PC-3 (cell line): ENCODE measurements around the gene AGPAT3. TPM values are rescaled to one million over a fixed set of nuclear protein-coding genes. Genes with fewer than 3 reads are reported as not detected.

Experiments used
- ATAC-seq: fragments of 200-7000 bp; cut with Tn5 transposase; 2 replicates; pipeline ENCODE4 v1.9.1; 2020; ENCODE audit warnings: mild to moderate bottlenecking, moderate library complexity
- BruUV-seq: library from RNA; stranded (reverse); fragments of 400-500 nt; replicated peaks from 2 replicates; lab custom pipeline; 2021; lab: Mats Ljungman, UMichigan
- CTCF ChIA-PET: fragments of 300-600 bp; sonication (Branson Sonifier 250); formaldehyde crosslinking; loops from one replicate; lab custom pipeline; 2022; ENCODE audit warnings: antibody characterized with exemption; lab: Charles Lee
- POLR2A ChIA-PET: fragments of 300-600 bp; sonication (Branson Sonifier 250); formaldehyde crosslinking; loops from one replicate; lab custom pipeline; 2022; ENCODE audit warnings: antibody characterized with exemption; ENCODE audit not compliant: unreplicated experiment; lab: Charles Lee
- DNase-seq: peaks from one replicate; pipeline ENCODE4 v3.0.0-alpha.2; 2015
- H2AFZ ChIP-seq: fragments of 300-600 bp; sonication (generic); 2 replicates; pipeline ENCODE4 v1.6.0; 2016; ENCODE audit warnings: antibody characterized with exemption, low read length
- H3F3A ChIP-seq: fragments of 300-600 bp; sonication (generic); one replicate; pipeline ENCODE4 v1.6.0; 2017; ENCODE audit warnings: antibody characterized with exemption, low read length, control low read depth, mild to moderate bottlenecking; ENCODE audit not compliant: unreplicated experiment
- H3K27ac ChIP-seq: fragments of 300-600 bp; sonication (generic); 2 replicates; pipeline ENCODE4 v1.5.1; 2016; ENCODE audit warnings: mild to moderate bottlenecking, low read length
- H3K27me3 ChIP-seq: fragments of 300-600 bp; sonication (generic); 2 replicates; pipeline ENCODE4 v1.6.1; 2016; ENCODE audit warnings: low read length, mixed read lengths
- H3K36me3 ChIP-seq: fragments of 300-600 bp; sonication (generic); 2 replicates; pipeline ENCODE4 v1.6.1; 2016; ENCODE audit warnings: low read depth, mixed run types, low read length, mixed read lengths
- H3K4me1 ChIP-seq: fragments of 300-600 bp; sonication (generic); 2 replicates; pipeline ENCODE4 v1.5.1; 2016; ENCODE audit warnings: low read length; ENCODE audit not compliant: insufficient read depth
- H3K4me2 ChIP-seq: fragments of 300-600 bp; sonication (generic); 2 replicates; pipeline ENCODE4 v1.6.0; 2016; ENCODE audit warnings: low read length
- H3K4me3 ChIP-seq: fragments of 300-600 bp; sonication (generic); 2 replicates; pipeline ENCODE4 v1.5.1; 2016; ENCODE audit warnings: mild to moderate bottlenecking, low read length, mixed read lengths
- H3K79me2 ChIP-seq: fragments of 300-600 bp; sonication (generic); 2 replicates; pipeline ENCODE4 v1.6.1; 2017; ENCODE audit warnings: low read length, mixed read lengths
- H3K9ac ChIP-seq: fragments of 300-600 bp; sonication (generic); 2 replicates; pipeline ENCODE4 v1.6.0; 2016; ENCODE audit warnings: mild to moderate bottlenecking, low read length
- H3K9me2 ChIP-seq: fragments of 300-600 bp; sonication (generic); replicated peaks from 2 replicates; pipeline ENCODE4 v1.6.1; 2016; ENCODE audit warnings: mixed run types, low read length, mixed read lengths
- H3K9me3 ChIP-seq: fragments of 300-600 bp; sonication (generic); 2 replicates; pipeline ENCODE4 v1.6.1; 2016; ENCODE audit warnings: low read length, mixed read lengths
- H4K20me1 ChIP-seq: fragments of 300-600 bp; sonication (generic); 2 replicates; pipeline ENCODE4 v1.6.1; 2016; ENCODE audit warnings: low read length, mixed read lengths
- EZH2 ChIP-seq: fragments of 300-600 bp; sonication (generic); IDR thresholded peaks from one replicate; pipeline ENCODE4 v1.6.1; 2017; ENCODE audit warnings: antibody characterized with exemption, mild to moderate bottlenecking, low read length; ENCODE audit not compliant: unreplicated experiment
- EZH2phosphoT487 ChIP-seq: fragments of 300-600 bp; sonication (generic); IDR thresholded peaks from 2 replicates; pipeline ENCODE4 v1.6.1; 2018; ENCODE audit warnings: mild to moderate bottlenecking, antibody characterized with exemption, low read length, borderline replicate concordance
- intact Hi-C: fragments of 100-400 bp; cut with micrococcal nuclease; formaldehyde crosslinking; loops from 2 replicates; pipeline ENCODE4 v1.9.0; 2023
- total RNA-seq: library from RNA; depleted of rRNA; stranded (reverse); fragments of >200 nt; gene quantifications from 2 replicates; pipeline ENCODE4 v1.2.3, GENCODE V29; 2014
- TF ChIP-seq, protein P1 (sequence below): fragments of 300-600 bp; sonication (generic); conservative IDR thresholded peaks from 2 replicates; pipeline ENCODE4 v1.5.1; 2017; ENCODE audit warnings: antibody characterized with exemption, low read depth, mild to moderate bottlenecking, low read length

The AGPAT3 gene
- total RNA-seq, 1 experiment from 2014 or later: 76.1 TPM

DNA sequence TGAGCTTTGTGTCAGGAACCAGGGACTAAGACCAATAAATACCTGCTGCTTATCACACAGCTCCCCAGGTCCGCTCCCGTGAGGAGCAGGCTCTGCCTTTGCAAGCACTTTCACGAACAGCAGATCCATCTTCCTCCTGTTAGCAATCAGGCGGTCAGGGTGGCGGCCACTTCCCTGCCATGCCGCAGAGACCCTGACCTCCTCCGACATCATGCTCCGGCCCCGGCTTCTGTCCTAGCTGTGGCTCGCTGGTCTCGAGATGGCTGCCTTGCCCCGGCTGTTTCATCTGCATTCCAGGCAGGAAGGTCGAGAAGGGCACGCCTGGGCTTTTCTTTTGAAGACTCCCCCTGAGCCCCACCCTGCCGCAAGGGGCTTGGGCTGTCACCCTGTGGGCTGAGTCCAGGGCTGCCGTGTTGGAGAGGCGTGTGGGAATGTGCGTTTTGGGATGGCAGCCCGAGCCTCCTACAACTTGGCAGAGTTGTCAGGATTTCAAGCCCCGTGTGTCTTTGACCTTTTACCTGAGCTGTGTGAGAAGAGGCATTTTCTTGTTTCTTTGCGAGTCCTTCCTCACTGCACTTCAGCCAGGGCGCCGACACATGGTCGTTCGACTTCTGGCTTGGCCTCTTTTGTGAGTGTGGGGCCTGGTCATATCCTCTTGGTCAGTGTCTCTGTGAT, 59.5 kb downstream of the AGPAT3 start:
- H3K4me2 ChIP-seq: no peak overlapping the region
- no peak overlapping the region for H2AFZ ChIP-seq
- CTCF ChIA-PET: interaction anchor here (0.6 kb wide), 1 partner anchor 1495 kb away, joined by 3 read pairs; no protein-coding TSS in a partner anchor
- no peaks in the 10 kb centered on the region for H3K36me3 ChIP-seq
- intact Hi-C loops: no loop called here
- DNase-seq: no peak
- H3K9me3 ChIP-seq: no peaks in the 10 kb centered on the region
- no peak for TF ChIP-seq EZH2phosphoT487
- TF ChIP-seq, protein P1, sequence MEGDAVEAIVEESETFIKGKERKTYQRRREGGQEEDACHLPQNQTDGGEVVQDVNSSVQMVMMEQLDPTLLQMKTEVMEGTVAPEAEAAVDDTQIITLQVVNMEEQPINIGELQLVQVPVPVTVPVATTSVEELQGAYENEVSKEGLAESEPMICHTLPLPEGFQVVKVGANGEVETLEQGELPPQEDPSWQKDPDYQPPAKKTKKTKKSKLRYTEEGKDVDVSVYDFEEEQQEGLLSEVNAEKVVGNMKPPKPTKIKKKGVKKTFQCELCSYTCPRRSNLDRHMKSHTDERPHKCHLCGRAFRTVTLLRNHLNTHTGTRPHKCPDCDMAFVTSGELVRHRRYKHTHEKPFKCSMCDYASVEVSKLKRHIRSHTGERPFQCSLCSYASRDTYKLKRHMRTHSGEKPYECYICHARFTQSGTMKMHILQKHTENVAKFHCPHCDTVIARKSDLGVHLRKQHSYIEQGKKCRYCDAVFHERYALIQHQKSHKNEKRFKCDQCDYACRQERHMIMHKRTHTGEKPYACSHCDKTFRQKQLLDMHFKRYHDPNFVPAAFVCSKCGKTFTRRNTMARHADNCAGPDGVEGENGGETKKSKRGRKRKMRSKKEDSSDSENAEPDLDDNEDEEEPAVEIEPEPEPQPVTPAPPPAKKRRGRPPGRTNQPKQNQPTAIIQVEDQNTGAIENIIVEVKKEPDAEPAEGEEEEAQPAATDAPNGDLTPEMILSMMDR: no peak
- TF ChIP-seq EZH2: no peak
- POLR2A ChIA-PET: no interaction called here
- no peaks in the 10 kb centered on the region for H3K27me3 ChIP-seq
- H3K4me1 ChIP-seq: no peaks in the 10 kb centered on the region
- peaks cover 22% of the 10 kb centered on the region for H3K79me2 ChIP-seq
- no peak overlapping the region for H3K27ac ChIP-seq
- ATAC-seq: no peak; the same call in 1 of the 2 replicates
- no peaks in the 10 kb centered on the region for H3K9me2 ChIP-seq
- BruUV-seq: no TSS peak
- H4K20me1 ChIP-seq: no peaks in the 10 kb centered on the region
- no peaks in the 10 kb centered on the region for H3F3A ChIP-seq
- H3K4me3 ChIP-seq: no peak overlapping the region
- no peak overlapping the region for H3K9ac ChIP-seq

DNA sequence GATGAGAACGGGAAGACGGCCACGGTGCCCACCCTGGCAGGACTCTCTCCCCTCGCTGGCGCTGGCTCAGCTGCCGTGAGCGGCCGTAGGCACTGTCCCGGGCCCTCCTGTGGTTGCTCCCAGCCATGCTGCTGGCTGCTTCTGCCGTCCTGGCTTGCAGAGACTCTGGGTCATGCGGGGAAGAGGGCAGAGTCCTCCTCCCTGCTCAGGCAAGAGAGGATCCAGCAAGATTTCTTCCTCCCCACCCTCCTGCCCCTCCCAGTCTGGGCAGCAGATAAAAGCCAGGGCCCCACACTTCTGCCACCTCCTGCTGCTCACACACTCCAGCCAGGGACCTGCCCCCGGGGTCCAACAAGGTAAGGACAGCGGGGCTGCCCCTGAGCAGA, 60.1 kb downstream of the AGPAT3 start:
- H3K27me3 ChIP-seq: no peaks in the 10 kb centered on the region
- no peak overlapping the region for H3K4me2 ChIP-seq
- CTCF ChIA-PET: no interaction called here
- no peak for ATAC-seq
- TF ChIP-seq, protein P1: no peak
- TF ChIP-seq EZH2phosphoT487: no peak
- TF ChIP-seq EZH2: no peak
- no TSS peak for BruUV-seq
- H3K9me2 ChIP-seq: no peaks in the 10 kb centered on the region
- no peaks in the 10 kb centered on the region for H3K9me3 ChIP-seq
- H4K20me1 ChIP-seq: no peaks in the 10 kb centered on the region
- no peak overlapping the region for H3K27ac ChIP-seq
- no peaks in the 10 kb centered on the region for H3K4me1 ChIP-seq
- no peak overlapping the region for H3K4me3 ChIP-seq
- no peak overlapping the region for H3K9ac ChIP-seq
- H3F3A ChIP-seq: no peaks in the 10 kb centered on the region
- H3K79me2 ChIP-seq: peaks cover 17% of the 10 kb centered on the region
- no peak for DNase-seq
- intact Hi-C loops: no loop called here
- POLR2A ChIA-PET: no interaction called here
- no peaks in the 10 kb centered on the region for H3K36me3 ChIP-seq
- H2AFZ ChIP-seq: no peak overlapping the region

DNA sequence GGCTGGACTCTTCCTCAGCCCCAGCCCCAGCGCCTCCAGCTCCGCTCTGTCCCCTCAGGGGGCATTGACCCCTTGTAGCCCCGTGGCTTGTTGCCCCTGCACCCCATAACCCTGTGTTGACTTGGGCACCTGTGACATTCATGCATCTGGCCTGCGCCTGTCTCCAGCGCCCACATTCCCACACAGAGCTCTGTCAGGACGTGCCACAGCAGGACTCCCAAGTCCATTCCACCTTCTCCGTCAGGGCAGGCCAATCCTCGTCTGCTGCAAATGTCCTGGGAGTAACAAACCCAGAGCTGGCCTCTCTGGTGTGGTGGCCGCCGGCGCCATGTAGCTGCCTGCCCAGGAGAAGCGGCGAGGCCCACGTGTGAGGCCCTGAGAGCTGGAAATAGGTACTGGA, 60.6 kb downstream of the AGPAT3 start:
- ATAC-seq: no peak
- CTCF ChIA-PET: no interaction called here

More for the DNA sequence above, 60.6 kb downstream of the AGPAT3 start:
- H3K27ac ChIP-seq: no peak overlapping the region
- H3K79me2 ChIP-seq: peaks cover 11% of the 10 kb centered on the region; the same call in 1 of the 2 replicates
- H4K20me1 ChIP-seq: no peaks in the 10 kb centered on the region
- BruUV-seq: no TSS peak
- no peak overlapping the region for H3K4me2 ChIP-seq
- POLR2A ChIA-PET: no interaction called here
- no peaks in the 10 kb centered on the region for H3K9me2 ChIP-seq
- no peak for TF ChIP-seq EZH2
- TF ChIP-seq, protein P1: no peak
- no peak for TF ChIP-seq EZH2phosphoT487
- no peaks in the 10 kb centered on the region for H3K27me3 ChIP-seq
- H3K4me1 ChIP-seq: no peaks in the 10 kb centered on the region
- no peak overlapping the region for H3K4me3 ChIP-seq
- no peaks in the 10 kb centered on the region for H3K9me3 ChIP-seq
- no peaks in the 10 kb centered on the region for H3K36me3 ChIP-seq
- H2AFZ ChIP-seq: no peak overlapping the region
- DNase-seq: no peak
- intact Hi-C loops: no loop called here
- no peaks in the 10 kb centered on the region for H3F3A ChIP-seq
- H3K9ac ChIP-seq: no peak overlapping the region
